ENCODE results near the gene SMC4.

DNA sequence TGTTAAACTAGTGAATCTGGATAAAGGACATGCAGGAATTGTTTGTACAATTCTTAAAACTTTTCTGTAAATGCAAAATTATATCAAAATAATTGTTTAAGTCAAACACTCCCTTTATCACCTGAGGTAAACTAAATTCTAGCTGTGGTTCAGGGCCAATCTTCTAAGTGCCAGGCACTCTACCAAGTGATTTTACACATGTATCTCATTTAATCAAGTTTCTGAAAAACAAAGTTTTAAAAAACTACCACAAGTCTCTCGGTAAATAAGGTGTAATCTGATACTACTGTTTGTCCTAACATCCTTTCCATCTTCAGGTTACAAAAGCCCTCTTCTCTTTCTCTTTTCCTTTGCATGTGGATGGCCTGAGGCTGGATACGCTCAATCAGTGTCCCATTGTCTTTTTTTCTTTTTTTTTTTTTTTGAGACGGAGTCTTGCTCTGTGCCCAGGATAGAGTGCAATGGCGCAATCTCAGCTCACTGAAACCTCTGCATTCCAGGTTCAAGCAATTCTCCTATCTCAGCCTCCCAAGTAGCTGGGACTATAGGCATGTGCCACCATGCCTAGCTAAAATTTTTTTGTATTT lies 19.7 kb upstream of the SMC4 start:
- no peak for TF ChIP-seq POLR2AphosphoS5 (IDR thresholded peaks at IDR 0.05; ENCODE audit: borderline replicate concordance, low read depth, low read length)
- TF ChIP-seq EZH2 (IDR thresholded peaks at IDR 0.05) = no peak
- no peak for TF ChIP-seq FOXP2 (optimal IDR thresholded peaks at IDR 0.05; ENCODE audit: control extremely low read depth, extremely low read length, insufficient read depth)
